Ovary (tissue), 3 donors: ENCODE measurements around the gene UGT1A5.

Source experiments
- EP300 ChIP-seq: sonication (generic); formaldehyde crosslinking; IDR thresholded peaks from one replicate; pipeline ENCODE4 v1.6.1; 2017; ENCODE audit warnings: antibody characterized with exemption
- POLR2A ChIP-seq: fragments of 450-650 bp; IDR thresholded peaks from one replicate; pipeline ENCODE4 v1.6.1; 2017; ENCODE audit warnings: antibody characterized with exemption, mild to moderate bottlenecking, moderate library complexity
- TF ChIP-seq, protein P1 (sequence below), 3 donors: fragments of 450-650 bp in 2 of 3; fragments of 200-600 bp in 1 of 3; IDR thresholded peaks; one replicate each; pipeline versions ENCODE4 v1.5.1 to v1.8.0; 2016 to 2022; ENCODE audit warnings: antibody characterized with exemption in 3 of 3, mild to moderate bottlenecking in 1 of 3
- donor health status: DM: no; HTN: no; CAD: no.

DNA sequence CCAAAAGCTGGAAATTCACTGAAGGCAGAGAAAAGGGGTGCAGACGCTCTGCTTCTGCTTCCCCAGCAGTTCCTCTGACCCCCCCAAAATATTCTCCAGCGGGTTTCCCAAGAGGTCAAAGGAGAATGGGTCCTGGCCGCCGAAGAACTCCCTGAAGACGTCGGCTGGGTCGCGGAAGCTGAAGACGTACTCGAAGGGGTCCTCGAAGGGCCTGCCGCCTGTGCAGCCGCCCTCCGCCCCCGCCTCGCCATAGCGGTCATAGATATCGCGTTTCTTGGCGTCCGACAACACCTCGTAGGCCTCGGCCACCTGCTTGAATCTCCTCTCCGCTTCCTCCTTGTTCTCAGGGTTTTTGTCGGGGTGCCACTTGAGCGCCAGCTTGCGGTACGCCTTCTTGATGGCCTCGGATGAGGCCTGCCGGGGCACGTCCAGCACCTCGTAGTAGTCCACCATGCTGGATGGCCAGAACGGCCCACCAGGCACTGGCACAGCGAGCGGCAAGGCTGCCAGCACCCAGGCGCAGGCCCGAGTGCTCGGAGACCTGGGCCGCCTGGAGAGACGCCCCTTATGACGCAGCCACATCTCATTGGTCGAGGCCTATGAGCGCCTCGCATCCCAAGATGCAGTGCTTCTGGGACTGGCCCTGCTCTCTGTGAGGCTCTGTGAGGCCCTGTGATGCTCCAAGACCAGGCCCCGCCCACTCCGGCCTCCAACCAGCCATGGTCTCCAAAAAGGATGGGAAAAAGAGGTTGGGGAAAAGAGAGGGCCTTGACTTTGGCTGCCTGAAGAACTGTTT lies 31.0 kb downstream of the UGT1A5 start:
- TF ChIP-seq, protein P1, sequence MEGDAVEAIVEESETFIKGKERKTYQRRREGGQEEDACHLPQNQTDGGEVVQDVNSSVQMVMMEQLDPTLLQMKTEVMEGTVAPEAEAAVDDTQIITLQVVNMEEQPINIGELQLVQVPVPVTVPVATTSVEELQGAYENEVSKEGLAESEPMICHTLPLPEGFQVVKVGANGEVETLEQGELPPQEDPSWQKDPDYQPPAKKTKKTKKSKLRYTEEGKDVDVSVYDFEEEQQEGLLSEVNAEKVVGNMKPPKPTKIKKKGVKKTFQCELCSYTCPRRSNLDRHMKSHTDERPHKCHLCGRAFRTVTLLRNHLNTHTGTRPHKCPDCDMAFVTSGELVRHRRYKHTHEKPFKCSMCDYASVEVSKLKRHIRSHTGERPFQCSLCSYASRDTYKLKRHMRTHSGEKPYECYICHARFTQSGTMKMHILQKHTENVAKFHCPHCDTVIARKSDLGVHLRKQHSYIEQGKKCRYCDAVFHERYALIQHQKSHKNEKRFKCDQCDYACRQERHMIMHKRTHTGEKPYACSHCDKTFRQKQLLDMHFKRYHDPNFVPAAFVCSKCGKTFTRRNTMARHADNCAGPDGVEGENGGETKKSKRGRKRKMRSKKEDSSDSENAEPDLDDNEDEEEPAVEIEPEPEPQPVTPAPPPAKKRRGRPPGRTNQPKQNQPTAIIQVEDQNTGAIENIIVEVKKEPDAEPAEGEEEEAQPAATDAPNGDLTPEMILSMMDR (IDR thresholded peaks at IDR 0.05): no peak
- TF ChIP-seq EP300: no peak
- TF ChIP-seq POLR2A: no peak
